Trophoblast cell (in vitro differentiated cells and primary cell): ENCODE measurements around the gene GNAL.

ENCODE experiments used
- DNase-seq, 2 donors: peaks; one replicate each; pipeline ENCODE4 v3.0.0-alpha.2; 2016
- H2AFZ ChIP-seq: 2 replicates; pipeline ENCODE4 v1.6.1; 2013; ENCODE audit warnings: low read length, moderate library complexity, mild to moderate bottlenecking; ENCODE audit not compliant: insufficient read depth, poor library complexity
- H2AK5ac ChIP-seq: 2 replicates; pipeline ENCODE4 v1.6.1; 2013; ENCODE audit warnings: mild to moderate bottlenecking, low read length
- H2BK120ac ChIP-seq: 2 replicates; pipeline ENCODE4 v1.6.1; 2013; ENCODE audit warnings: low read length, mild to moderate bottlenecking, moderate library complexity; ENCODE audit not compliant: insufficient read depth, poor library complexity
- H2BK12ac ChIP-seq: 2 replicates; pipeline ENCODE4 v1.6.1; 2013; ENCODE audit warnings: mild to moderate bottlenecking, low read length, moderate library complexity
- H2BK5ac ChIP-seq: 2 replicates; pipeline ENCODE4 v1.6.1; 2013; ENCODE audit warnings: low read length, low read depth, moderate library complexity, mild to moderate bottlenecking; ENCODE audit not compliant: poor library complexity
- H3K14ac ChIP-seq: 2 replicates; pipeline ENCODE4 v1.6.1; 2013; ENCODE audit warnings: mild to moderate bottlenecking, low read length
- H3K18ac ChIP-seq: 2 replicates; pipeline ENCODE4 v1.6.1; 2013; ENCODE audit warnings: mild to moderate bottlenecking, low read length
- H3K23ac ChIP-seq: 2 replicates; pipeline ENCODE4 v1.6.1; 2013; ENCODE audit warnings: low read length
- H3K27ac ChIP-seq: 2 replicates; pipeline ENCODE4 v1.5.1; 2013; ENCODE audit warnings: low read depth, mild to moderate bottlenecking, inconsistent platforms, low read length, moderate library complexity
- H3K27me3 ChIP-seq: 2 replicates; pipeline ENCODE4 v1.6.1; 2013; ENCODE audit warnings: inconsistent platforms, mild to moderate bottlenecking, low read length, moderate library complexity; ENCODE audit not compliant: insufficient read depth
- H3K36me3 ChIP-seq, 2 experiments: 1 replicate in 1 of 2; 2 replicates in 1 of 2; pipeline ENCODE4 v1.6.1; 2013; ENCODE audit warnings: low read length in 2 of 2, mild to moderate bottlenecking in 2 of 2, moderate library complexity in 1 of 2; ENCODE audit not compliant: insufficient read depth in 2 of 2, control insufficient read depth in 1 of 2
- H3K4ac ChIP-seq: 2 replicates; pipeline ENCODE4 v1.6.1; 2013; ENCODE audit warnings: low read depth, mild to moderate bottlenecking, low read length, moderate library complexity
- H3K4me1 ChIP-seq, 2 experiments: 1 replicate in 1 of 2; 2 replicates in 1 of 2; pipeline ENCODE4 v1.6.1; 2013; ENCODE audit warnings: low read length in 2 of 2, mild to moderate bottlenecking in 2 of 2, moderate library complexity in 1 of 2; ENCODE audit not compliant: insufficient read depth in 2 of 2, control insufficient read depth in 1 of 2
- H3K4me2 ChIP-seq: 2 replicates; pipeline ENCODE4 v1.6.1; 2013; ENCODE audit warnings: inconsistent platforms, mild to moderate bottlenecking, low read length, moderate library complexity
- H3K4me3 ChIP-seq: 2 replicates; pipeline ENCODE4 v1.5.1; 2013; ENCODE audit warnings: mild to moderate bottlenecking, low read depth, low read length, inconsistent platforms
- H3K79me1 ChIP-seq: one replicate; pipeline ENCODE4 v1.6.1; 2013; ENCODE audit warnings: low read length
- H3K79me2 ChIP-seq: 2 replicates; pipeline ENCODE4 v1.6.1; 2013; ENCODE audit warnings: low read length, mild to moderate bottlenecking; ENCODE audit not compliant: control insufficient read depth, insufficient read depth, poor library complexity
- H3K9ac ChIP-seq: 2 replicates; pipeline ENCODE4 v1.6.1; 2013; ENCODE audit warnings: mild to moderate bottlenecking, low read length
- H3K9me3 ChIP-seq: 2 replicates; pipeline ENCODE4 v1.6.1; 2013; ENCODE audit warnings: low read depth, mild to moderate bottlenecking, control low read depth, inconsistent platforms, low read length; ENCODE audit not compliant: insufficient read depth
- H4K12ac ChIP-seq: 2 replicates; pipeline ENCODE4 v1.6.1; 2013; ENCODE audit warnings: low read depth, mild to moderate bottlenecking, low read length, moderate library complexity
- H4K8ac ChIP-seq: 2 replicates; pipeline ENCODE4 v1.6.1; 2013; ENCODE audit warnings: low read depth, mild to moderate bottlenecking, low read length, moderate library complexity
- H4K91ac ChIP-seq: one replicate; pipeline ENCODE4 v1.6.1; 2013; ENCODE audit warnings: low read depth, mild to moderate bottlenecking, low read length, moderate library complexity
- WGBS: extraction: QIAGEN DNeasy Blood & Tissue Kit; methylation state at CpG from one replicate; pipeline ENCODE4 v1.1.7; 2013; ENCODE audit warnings: missing lambda C conversion rate; ENCODE audit not compliant: insufficient read length, insufficient coverage; ENCODE audit errors: extremely low coverage; 5-methylcytosine and 5-hydroxymethylcytosine counted together

Gene GNAL

GRCh38 chr18:11651899-11652298 lies 37.2 kb upstream of the GNAL start:
- Histone ChIP-seq H2BK120ac (no peak overlapping the region), H3K27ac (no peak overlapping the region), H3K79me2 (no peaks in the 10 kb centered on the region), H2AK5ac (no peak overlapping the region), H3K4me3 (no peak overlapping the region), H3K23ac (no peak overlapping the region), H4K91ac (no peak overlapping the region), H3K27me3 (no peaks in the 10 kb centered on the region), H3K4ac (no peak overlapping the region), H2BK12ac (no peak overlapping the region), H3K36me3 (no peaks in the 10 kb centered on the region), H3K9ac (no peak overlapping the region), H3K9me3 (peaks cover 7% of the 10 kb centered on the region), H3K4me1 (no peaks in the 10 kb centered on the region), H4K12ac (no peak overlapping the region), H3K79me1 (no peaks in the 10 kb centered on the region), H3K18ac (no peak overlapping the region), H3K14ac (no peak overlapping the region), H2BK5ac (no peak overlapping the region), H4K8ac (no peak overlapping the region), H2AFZ (no peak overlapping the region), H3K4me2 (no peak overlapping the region)
- WGBS, result no CpG with 5 or more reads among the region's 3 CpGs
- no peak for DNase-seq

- no peak overlapping the region for H3K4me2 ChIP-seq
- H3K9ac ChIP-seq, result no peak overlapping the region
- no peak overlapping the region for H2AFZ ChIP-seq
- no peaks in the 10 kb centered on the region for H3K4me1 ChIP-seq
- H2BK5ac ChIP-seq, result no peak overlapping the region
- no peak overlapping the region for H2BK12ac ChIP-seq
- H3K9me3 ChIP-seq, result no peaks in the 10 kb centered on the region
- H4K8ac ChIP-seq, result no peak overlapping the region
- no peak overlapping the region for H2BK120ac ChIP-seq
- no peaks in the 10 kb centered on the region for H3K79me2 ChIP-seq
- H3K4me3 ChIP-seq, result no peak overlapping the region
- WGBS, result no CpG with 5 or more reads among the region's 10 CpGs
- H3K79me1 ChIP-seq, result no peaks in the 10 kb centered on the region
- no peaks in the 10 kb centered on the region for H3K36me3 ChIP-seq
- no peak overlapping the region for H3K27ac ChIP-seq
- DNase-seq, result no peak
- no peak overlapping the region for H2AK5ac ChIP-seq
- no peak overlapping the region for H3K14ac ChIP-seq
- no peak overlapping the region for H4K91ac ChIP-seq
- no peak overlapping the region for H3K23ac ChIP-seq
- no peak overlapping the region for H3K4ac ChIP-seq
- no peak overlapping the region for H3K18ac ChIP-seq
- no peak overlapping the region for H4K12ac ChIP-seq
- H3K27me3 ChIP-seq, result no peaks in the 10 kb centered on the region
Observed at GRCh38 chr18:11653521-11653920, 35.5 kb upstream of the GNAL start.

DNA sequence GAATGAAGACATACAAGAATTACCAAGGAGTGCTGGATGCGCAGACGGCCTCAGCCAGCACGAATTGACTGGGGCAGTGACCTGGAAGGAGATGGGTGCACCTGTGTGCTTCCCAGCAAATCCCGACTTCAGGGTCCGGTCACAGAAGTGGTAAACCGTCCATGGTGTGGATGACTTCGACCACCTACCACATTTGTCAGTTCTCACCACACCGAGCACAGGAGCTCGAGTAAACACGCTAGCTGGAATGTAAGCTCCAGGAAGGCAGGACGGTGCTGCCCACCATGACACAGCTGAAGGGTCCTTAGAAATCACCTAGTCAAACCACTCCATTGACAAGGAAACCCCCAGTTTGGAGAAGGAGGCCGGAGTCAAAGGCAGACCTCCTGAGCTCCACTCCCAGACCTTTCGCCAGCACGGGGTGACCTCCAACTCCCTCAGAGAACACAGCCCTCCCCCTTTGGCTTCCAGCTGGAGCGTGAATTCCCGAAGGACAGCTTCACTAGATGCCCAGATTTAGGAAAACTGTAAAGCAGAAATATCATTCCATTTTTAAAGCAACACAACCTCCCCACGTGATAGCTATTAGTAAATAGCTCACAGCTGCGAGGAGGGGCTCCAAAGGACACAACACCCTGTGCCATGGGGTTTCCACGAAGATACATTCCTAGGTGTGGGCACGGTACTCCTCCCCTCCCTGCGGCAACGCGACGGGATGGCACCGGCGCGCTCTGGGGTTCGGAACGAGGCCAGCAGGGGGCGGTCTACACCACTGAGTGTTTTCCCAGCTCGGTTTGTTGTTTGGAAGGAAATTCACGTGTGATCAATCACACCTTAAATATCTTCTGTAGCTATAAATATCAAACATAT lies 34.1 kb upstream of the GNAL start:
- Histone ChIP-seq H3K4ac (no peak overlapping the region), H4K12ac (no peak overlapping the region), H3K4me3 (no peak overlapping the region), H3K14ac (no peak overlapping the region), H2BK120ac (no peak overlapping the region), H3K4me2 (peak overlapping the region; percentile 11), H3K9ac (no peak overlapping the region), H3K23ac (no peak overlapping the region), H3K27me3 (no peaks in the 10 kb centered on the region), H3K27ac (no peak overlapping the region), H3K4me1 (no peaks in the 10 kb centered on the region), H2AK5ac (no peak overlapping the region), H4K8ac (no peak overlapping the region), H4K91ac (no peak overlapping the region), H3K36me3 (no peaks in the 10 kb centered on the region), H2BK5ac (no peak overlapping the region), H3K79me2 (no peaks in the 10 kb centered on the region), H3K79me1 (no peaks in the 10 kb centered on the region), H3K9me3 (no peaks in the 10 kb centered on the region), H3K18ac (no peak overlapping the region), H2AFZ (no peak overlapping the region), H2BK12ac (no peak overlapping the region)
- peak in 1 of 2 donors; percentile 57 for DNase-seq
- no CpG with 5 or more reads among the region's 32 CpGs for WGBS

DNA sequence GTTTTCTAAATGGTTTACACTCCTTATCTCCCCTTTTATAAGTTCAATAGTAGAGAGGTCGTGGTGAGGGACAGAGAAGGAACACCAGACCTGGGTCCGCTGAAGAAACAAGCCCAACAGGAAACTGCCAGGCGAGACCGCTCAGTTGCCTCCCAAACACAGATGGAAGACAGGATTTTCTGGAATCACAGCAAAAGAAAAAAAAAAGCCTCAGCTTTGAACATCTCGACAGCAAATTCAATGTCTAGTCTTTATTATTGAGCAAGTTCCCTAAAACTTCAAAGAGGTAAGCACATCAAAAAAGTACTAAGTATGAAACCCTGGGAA lies 33.5 kb upstream of the GNAL start:
- Histone ChIP-seq H4K12ac (no peak overlapping the region), H3K14ac (no peak overlapping the region), H3K4me2 (peak overlapping the region; percentile 11), H3K79me2 (no peaks in the 10 kb centered on the region), H3K4me3 (no peak overlapping the region), H3K27ac (no peak overlapping the region), H2BK12ac (no peak overlapping the region), H3K27me3 (no peaks in the 10 kb centered on the region), H2AFZ (no peak overlapping the region), H3K4me1 (no peaks in the 10 kb centered on the region), H3K23ac (no peak overlapping the region), H2BK120ac (no peak overlapping the region), H4K8ac (no peak overlapping the region), H3K4ac (no peak overlapping the region), H2BK5ac (no peak overlapping the region), H3K9ac (no peak overlapping the region), H2AK5ac (no peak overlapping the region), H3K36me3 (no peaks in the 10 kb centered on the region), H3K79me1 (no peaks in the 10 kb centered on the region), H4K91ac (no peak overlapping the region), H3K9me3 (no peaks in the 10 kb centered on the region), H3K18ac (no peak overlapping the region)
- no peak for DNase-seq
- no CpG with 5 or more reads among the region's 5 CpGs for WGBS
